Hepatocyte (in vitro differentiated cells): ENCODE measurements around the gene CYB561.

Experiments
- EZH2phosphoT487 ChIP-seq: fragments of 200-600 bp; sonication (generic); IDR thresholded peaks from one replicate; pipeline ENCODE4 v1.6.1; 2018; ENCODE audit warnings: antibody characterized with exemption, mild to moderate bottlenecking, low read depth, moderate library complexity; ENCODE audit not compliant: unreplicated experiment, severe bottlenecking
- TF ChIP-seq, protein P1 (sequence below): fragments of 200-600 bp; sonication (generic); IDR thresholded peaks from 2 replicates; pipeline ENCODE4 v1.5.1; 2016; ENCODE audit warnings: antibody characterized with exemption, mild to moderate bottlenecking; ENCODE audit not compliant: poor library complexity

- TF ChIP-seq, protein P1, sequence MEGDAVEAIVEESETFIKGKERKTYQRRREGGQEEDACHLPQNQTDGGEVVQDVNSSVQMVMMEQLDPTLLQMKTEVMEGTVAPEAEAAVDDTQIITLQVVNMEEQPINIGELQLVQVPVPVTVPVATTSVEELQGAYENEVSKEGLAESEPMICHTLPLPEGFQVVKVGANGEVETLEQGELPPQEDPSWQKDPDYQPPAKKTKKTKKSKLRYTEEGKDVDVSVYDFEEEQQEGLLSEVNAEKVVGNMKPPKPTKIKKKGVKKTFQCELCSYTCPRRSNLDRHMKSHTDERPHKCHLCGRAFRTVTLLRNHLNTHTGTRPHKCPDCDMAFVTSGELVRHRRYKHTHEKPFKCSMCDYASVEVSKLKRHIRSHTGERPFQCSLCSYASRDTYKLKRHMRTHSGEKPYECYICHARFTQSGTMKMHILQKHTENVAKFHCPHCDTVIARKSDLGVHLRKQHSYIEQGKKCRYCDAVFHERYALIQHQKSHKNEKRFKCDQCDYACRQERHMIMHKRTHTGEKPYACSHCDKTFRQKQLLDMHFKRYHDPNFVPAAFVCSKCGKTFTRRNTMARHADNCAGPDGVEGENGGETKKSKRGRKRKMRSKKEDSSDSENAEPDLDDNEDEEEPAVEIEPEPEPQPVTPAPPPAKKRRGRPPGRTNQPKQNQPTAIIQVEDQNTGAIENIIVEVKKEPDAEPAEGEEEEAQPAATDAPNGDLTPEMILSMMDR: no peak
- TF ChIP-seq EZH2phosphoT487: no peak
Observed at GRCh38 chr17:63442549-63443035, 3.5 kb downstream of the CYB561 start.
